HG03066 (cell line): Measurements from ENCODE around the gene ARFIP1.

ENCODE experiments used
- ATAC-seq: cut with Tn5 transposase; IDR thresholded peaks from one replicate; pipeline ENCODE4 v1.9.1; 2021; ENCODE audit warnings: low read depth; ENCODE audit not compliant: unreplicated experiment

ARFIP1 gene

DNA sequence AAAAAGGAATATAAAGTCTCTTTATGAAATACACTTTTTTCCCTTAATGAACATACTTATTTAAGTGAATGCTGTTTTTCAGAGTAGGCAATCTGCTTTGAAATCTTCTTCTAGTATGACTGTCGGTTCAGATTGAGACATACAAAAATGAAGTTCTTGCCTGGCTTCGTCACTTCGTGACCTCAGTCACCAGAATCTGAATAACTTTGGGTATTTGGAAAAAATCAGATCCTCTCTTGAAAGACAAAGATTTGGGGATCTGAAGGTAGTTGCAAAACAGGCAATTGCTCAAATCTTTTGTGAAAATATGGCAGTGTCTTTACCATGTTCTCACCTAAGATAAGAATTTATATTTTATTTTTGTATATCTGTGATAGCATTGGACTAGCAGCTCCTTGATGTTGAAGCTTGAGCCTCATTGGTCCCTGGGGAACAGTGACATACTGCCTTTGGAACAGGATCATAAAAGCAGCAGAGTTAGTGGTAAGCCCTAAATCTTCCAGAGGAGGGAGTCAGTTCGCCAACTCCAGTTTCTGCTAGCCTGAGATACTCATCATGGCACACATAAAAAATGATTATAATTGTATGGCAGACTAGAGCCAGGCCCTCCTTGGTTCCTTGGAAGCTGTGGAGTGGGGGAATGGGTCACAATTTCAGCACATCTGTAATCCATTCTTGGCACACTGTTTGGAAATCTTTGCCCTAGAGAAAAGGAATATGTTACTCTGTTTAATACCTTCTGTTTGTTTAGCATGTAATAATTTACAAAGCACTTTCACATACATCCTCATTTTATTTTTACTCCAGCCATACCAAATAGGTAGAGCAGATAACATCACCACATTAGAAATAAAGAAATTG is 5.0 kb downstream of the ARFIP1 start:
- ATAC-seq: no peak

DNA sequence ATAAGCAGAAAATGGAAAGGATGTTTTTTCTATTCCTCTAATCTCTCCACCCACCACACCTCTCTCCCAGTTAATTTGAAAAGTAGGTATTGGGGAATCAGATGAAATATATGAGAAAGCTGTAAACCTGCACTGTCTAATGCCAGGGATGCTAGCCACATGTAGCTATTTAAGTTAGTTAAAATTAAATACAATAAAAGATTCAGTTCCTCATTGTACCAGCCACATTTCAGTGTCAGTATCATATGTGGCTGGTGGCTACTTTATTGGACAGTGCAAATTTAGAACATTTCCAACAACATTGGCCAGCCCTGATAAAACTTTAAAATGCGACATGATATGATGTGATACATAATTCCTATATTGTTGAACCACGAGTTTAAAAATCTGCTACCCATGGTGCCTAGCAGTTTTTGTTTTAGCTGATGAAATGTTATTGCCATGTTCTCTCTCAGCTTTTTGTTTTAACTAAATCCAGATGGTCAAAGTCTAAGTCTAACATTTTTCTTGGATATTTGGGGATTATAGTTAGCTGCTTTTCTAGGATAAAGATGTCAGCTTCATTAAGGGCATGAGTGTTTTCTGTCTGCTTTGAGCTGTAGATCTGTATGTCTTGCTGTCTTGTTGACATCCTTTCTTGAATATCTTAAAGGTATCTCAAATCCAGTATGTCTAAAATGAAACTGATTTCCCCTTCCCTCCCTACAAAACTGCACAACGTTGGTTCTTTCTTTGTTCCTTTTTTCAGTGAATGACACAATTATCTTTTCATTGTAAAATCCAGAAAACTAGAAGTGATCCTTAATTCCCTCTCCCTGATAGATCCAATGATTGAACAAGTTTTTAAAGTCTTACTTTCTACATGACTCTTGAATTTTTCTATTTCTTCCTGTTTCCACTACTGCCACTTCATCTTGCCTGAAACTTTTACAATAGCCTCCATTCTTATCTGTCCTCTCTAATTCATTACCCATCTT is 6.2 kb downstream of the ARFIP1 start:
- ATAC-seq: no peak

DNA sequence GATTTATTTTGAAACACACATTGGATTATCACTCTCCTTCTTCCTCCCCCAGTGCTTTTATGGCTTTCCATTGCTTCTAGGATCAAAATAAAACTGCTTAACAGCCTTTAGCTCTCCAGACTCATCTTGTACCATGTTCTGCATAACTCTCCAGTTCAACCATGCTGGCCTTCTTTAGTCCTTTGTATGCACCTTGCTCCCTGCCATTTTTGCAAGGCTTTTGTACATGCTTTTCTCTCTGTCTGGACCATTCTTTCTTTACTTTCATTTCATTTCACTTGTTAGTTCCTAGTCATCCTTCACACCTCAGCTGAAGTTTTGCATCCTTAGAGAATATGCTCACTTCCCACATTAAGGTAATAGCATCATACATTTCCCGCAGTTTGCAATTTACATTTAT is 6.9 kb downstream of the ARFIP1 start:
- ATAC-seq: no peak

DNA sequence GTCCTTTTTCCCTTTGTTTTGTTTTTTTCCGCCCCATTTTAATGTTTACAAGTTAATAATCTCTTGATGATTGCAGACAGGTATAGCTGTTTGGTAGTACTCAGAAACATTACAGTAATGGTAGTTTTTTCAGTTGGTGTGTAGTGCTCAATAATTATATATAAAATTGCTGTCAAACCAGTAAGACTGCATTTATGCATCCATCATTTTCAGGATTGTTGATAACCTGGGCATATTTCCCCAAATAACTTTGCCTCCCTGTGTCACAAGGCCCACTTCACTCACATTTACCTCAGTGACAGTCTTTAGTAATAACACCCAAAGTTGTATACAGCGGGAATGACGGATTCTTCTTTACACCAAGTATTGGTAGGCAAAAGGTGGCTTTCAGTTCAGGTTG is 16.1 kb downstream of the ARFIP1 start:
- ATAC-seq: no peak

DNA sequence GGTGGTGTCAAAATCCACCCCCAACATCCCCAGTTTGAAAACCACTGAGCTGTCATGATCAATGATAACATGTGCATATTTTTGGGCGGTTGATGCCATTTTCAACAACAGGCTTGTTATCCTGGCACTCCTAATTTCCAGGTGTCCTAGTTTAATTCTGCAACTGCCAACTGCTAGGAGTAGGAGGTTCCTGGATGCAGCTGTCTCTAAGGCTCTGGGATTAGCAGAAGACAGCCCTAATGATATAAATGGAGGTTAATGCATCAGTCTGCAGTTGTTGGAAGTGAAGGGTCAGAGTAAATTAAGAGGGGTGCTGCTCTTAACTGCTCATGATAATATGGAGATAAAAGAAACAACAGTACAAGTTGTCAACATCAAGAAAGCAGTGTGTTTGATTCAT is 23.8 kb downstream of the ARFIP1 start:
- no peak for ATAC-seq

DNA sequence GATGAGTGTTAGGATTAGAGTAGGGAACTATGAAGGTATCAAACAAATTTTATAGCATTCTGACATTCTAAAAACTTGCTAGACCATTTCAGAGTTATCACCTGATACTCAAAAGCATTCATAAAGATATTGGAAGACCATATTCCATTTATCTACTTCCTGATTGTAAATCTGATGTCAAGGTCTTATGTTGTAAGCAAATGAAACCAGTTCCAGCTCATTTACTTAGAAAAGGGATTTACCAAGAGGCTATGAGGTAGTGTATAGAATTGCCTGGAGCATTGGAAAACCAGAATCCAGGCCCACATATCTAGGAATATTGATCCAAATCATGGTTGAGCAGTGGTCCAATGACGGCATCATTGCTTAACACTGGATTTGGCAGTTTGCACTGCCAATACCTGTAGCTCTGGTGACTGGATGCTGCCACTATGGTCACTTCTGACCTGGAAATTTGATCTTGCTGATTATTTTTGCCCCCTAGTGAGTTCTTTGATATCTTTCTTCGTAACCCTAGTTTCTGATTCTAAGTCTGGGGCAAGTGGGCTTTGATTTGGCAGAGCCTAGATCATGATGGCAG is 25.4 kb downstream of the ARFIP1 start:
- ATAC-seq: no peak

DNA sequence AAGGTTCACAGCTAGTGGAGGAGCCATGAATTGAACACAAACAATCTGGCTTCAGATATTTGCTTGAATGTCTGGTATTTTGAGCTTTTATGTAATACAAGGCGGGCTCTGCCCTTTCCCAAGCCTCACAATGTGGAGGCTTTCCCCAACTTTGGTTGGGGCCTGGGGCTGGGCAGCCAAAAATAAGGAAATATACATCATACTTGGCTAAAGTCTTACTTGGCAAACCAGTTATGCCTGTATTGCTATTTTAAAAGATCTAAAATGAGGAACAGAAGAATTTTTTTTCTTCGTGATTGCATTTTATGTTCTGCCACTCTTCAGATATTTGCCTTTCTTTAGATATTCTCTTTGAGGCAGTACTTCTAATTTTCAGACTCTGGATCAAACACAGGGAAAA is 26.1 kb downstream of the ARFIP1 start:
- no peak for ATAC-seq

DNA sequence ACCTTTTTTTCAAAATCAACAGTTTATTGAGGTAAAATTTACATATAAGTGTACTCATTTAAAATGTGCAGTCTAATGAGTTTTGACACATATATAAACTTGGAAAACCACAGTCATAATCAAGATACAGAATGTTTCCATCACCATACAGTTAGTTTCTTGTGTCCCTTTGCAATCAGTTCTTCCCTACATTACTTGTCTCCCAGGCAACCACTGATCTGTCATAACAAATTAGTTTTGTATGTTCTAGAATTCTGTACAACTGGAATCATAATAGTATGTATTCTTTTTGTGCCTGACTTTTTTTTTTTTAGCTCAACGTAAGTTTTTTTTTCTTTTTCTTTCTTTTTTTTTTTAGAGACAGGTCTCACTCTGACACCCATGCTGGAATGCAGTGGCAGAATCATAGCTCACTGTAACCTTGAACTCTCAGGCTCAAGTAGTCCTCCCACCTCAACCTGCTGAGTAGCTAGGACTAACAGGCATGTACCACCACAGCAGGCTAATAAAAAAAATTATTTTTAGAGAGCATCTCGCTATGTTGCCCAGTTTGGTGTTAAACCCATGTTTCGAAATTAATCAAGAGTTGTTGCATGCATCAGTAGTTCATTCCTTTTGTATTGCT is 26.9 kb downstream of the ARFIP1 start:
- ATAC-seq: no peak

DNA sequence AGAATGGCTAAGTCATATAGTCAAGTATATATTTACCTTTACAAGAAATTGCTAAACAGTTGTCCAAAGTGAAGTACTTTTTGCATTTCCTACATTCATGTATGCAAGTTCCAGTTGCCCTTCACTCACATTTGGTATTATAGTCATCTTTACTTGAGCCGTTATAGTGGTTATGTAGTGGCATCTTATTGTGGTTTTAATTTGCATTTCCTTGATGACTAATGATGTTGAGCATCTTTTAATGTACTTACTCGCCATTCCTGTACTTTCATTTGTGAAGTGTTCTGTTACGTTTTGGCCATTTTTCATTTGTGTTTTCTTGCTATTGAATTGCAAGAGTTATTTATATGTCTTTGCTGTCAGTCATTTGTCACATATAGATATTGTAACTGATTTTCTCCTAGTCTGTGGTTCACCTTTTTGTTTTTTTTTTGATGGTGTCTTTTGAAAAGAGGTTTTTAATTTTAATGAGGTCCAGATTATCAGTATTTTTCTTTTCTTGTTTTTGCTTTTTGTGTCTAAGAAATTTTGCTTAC is 27.6 kb downstream of the ARFIP1 start:
- no peak for ATAC-seq

DNA sequence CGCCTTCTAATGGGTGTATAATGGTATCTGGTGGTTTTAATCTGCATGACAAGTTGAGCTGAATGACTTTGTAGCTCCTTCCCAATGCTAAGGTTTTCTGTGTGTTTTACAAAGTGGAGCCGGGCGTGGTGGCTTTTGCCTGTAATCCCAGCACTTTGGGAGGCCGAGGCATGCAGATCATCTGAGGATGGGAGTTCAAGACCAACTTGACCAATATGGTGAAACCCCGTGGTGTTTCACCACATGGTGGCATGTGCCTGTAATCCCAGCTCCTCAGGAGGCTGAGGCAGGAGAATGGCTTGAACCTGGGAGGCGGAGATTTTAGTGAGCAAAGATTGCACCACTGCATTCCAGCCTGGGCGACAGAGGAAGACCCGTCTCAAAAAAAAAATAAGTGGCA is 28.9 kb downstream of the ARFIP1 start:
- no peak for ATAC-seq

DNA sequence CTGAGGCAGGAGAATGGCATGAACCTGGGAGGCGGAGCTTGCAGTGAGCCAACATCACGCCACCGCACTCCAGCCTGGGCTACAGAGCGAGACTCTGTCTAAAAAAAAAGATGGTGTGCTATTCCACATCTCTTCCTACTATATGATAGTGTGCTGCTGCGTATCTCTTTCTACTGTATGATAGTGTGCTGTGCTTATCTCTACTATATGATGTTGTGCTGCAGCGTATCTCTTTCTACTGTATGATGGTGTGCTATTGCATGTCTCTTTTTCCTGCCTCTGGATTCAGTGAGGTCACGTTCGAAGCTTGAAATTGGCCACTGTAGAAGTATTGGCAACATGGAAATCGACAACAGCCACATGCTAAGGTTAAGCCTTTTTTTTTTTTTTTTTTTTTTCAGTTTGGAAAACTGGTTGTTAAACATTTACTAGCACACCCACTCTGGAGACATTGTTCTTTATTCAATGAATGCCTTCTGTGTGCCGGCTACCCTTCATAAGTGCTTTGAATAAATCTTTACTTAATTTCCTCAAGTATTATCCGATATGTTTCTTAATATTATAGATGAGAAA is 31.0 kb downstream of the ARFIP1 start:
- ATAC-seq: no peak

DNA sequence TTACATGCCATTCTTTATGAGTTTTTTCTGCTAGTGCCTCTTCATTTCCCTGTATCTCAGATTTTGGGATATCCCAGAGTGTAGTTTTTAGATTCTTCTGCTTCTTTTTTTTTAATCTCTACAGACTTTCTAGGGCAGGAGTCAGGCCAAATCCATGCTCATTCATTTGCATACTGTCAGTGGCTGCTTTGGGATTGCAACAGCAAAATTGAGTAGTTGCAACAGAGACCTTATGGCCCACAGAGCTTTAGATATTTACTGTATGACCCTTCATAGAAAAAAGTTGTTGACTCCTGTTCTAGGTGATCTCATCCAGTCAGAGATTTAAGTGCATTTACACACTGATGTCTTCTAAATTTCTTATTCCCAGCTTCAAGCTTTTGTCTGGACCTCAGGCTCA is 35.3 kb downstream of the ARFIP1 start:
- no peak for ATAC-seq

DNA sequence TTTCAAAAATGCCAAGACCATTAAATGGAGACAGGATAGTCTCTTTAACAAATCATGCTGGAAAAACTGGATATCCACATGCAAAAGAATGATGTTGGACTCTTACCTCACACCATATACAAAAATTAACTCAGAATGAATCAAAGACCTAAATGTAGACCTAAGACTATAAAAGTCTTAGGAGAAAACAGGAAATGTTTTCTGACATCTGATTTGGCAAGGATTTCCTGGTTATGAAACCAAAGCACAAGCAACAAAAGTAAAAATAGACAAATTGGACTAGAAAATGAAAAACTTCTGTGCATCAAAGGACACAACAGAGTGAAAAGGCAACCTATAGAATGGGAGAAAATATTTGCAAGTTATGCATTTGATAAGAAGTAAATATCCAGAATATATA is 37.6 kb downstream of the ARFIP1 start:
- no peak for ATAC-seq

DNA sequence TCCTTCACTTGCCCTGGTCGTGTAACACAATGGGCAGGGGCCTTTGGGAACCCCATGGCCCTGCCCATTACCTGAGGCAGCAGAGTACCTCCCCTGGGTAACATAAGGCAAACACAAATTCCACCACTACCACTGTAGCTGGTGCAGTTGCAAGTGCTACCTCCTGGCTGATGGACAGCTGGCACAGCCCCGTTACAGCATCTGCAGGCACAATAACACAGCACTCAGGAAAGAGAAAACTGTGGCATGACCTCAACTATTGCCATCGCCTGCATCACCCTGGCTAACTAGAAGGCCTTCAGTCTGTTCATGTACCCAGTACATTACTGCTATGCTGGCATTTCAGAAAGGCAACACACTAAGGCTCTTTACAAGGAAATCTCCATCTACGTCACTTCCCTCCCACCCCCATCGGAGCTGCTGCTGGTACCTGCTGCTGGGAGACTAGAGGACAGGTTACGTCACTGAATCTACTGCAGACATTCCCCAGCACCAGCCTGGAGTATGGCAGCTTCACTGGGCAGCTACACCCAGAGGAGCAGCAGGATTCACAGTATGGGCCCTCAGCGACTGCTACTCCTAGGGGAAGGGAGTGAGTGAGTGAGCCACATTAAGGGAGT is 39.4 kb downstream of the ARFIP1 start:
- ATAC-seq: no peak

DNA sequence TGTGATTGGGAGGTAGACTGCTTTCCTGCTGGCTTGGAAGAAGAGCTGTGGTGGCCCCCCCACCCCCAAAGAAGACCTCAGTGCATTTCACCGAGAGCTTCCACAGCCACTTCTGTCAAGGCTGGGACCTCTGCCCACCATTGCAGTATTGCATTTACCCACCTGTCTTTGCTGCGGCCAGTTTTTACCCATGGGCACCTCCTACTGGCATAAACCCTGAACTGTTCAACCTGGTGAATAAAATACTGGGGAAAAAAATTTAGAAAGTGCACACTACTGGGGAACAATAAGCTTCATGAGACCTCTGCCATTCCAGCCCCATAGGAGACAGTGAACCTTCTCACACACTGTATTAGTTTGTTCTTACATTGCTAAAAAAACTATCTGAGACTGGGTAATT is 40.3 kb downstream of the ARFIP1 start:
- no peak for ATAC-seq

DNA sequence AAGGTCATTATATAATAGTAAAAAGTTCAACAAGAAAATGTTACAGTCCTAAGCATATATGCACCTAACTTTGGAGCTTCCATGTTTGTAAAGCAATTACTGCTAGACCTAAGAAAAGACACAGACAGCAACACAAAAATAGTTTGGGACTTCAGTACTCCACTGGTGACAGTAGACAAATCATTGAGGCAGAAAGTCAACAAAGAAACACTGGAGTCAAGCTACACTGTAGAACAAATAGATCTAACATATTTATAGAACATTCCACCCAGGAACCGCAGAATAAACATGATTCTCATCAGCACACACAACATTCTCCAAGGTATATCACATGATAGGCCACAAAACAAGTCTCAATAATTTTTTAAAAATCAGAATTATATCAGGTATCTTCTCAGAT is 42.6 kb downstream of the ARFIP1 start:
- no peak for ATAC-seq

DNA sequence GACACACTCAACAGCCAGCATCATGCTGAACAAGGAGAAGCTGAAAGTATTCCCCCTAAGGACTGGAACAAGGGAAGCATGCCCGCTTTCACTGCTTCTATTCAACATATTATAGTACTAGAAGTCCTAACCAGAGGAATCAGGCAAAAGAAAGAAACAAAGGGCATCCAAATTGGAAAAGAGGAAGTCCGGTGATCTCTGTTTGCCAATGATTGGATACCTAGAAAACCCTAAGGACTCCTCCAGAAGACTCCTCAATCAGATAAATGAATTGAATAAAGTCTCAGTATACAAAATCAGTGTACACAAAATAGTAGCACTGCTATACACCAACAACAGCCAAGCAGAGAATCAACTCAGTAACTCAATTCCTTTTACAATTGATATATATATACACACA is 44.8 kb downstream of the ARFIP1 start:
- ATAC-seq: no peak

DNA sequence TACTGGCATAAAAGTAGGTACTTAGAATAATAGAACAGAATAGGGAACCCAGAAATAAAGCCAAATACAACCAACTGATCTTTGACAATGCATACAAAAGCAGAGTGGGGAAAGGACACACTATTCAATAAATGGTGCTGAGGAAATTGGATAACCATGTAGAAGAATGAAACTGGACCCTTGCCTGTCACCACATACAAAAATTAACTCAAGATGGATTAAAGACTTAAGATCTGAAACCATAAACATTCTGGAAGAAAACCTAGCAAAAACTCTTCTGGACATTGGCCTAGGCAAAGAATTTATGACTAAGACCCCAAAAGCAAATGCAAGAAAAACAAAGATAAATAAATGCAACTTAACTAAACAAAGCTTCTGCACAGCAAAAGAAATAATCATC is 45.6 kb downstream of the ARFIP1 start:
- ATAC-seq: no peak

DNA sequence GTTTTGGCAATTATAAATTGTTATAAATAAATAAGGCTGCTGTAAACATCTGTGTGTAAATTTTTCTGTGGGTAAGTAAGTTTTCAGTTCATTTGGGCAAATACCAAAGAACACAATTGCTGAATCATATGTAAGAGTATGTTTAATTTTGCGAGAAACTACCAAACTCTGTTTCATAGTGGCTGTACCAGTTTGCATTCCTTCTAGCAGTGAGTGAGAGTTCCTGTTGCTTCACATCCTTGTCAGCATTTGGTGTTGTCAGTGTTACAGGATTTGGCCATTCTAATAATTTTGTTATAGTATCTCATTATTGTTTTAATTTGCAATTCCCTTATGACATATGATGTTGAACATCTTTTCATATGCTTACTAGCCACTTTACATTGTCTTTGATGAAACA is 48.4 kb downstream of the ARFIP1 start:
- no peak for ATAC-seq

DNA sequence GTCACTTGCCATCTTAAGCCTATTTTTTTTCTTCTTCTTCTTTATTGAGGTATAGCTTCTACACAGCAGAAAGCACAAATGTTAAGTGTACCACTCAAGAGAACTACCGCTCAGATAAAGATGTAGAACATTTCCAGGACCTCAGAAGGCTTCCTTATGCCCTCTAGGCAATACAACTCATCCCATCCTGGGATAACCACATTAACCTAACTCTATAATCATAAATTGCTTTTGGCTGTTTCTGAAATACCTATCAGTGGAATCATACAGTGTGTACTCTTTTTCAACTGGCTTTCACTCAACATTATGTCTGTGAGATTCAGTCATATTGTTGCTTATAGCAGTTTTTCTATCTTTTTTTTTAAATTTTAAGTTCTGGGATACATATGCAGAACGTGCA is 51.7 kb downstream of the ARFIP1 start:
- no peak for ATAC-seq
